Midbrain (tissue), 1 donor: Measurements from ENCODE around the gene IFT27.
"Not testable (repeated sequence)": the region's sequence is repeated elsewhere in the genome, so short reads cannot be mapped to it uniquely, and the experiment has no call there.

Experiments
- DNase-seq: peaks from one replicate; lab custom pipeline; 2025; lab: John Stamatoyannopoulos, UW

IFT27 gene

DNA sequence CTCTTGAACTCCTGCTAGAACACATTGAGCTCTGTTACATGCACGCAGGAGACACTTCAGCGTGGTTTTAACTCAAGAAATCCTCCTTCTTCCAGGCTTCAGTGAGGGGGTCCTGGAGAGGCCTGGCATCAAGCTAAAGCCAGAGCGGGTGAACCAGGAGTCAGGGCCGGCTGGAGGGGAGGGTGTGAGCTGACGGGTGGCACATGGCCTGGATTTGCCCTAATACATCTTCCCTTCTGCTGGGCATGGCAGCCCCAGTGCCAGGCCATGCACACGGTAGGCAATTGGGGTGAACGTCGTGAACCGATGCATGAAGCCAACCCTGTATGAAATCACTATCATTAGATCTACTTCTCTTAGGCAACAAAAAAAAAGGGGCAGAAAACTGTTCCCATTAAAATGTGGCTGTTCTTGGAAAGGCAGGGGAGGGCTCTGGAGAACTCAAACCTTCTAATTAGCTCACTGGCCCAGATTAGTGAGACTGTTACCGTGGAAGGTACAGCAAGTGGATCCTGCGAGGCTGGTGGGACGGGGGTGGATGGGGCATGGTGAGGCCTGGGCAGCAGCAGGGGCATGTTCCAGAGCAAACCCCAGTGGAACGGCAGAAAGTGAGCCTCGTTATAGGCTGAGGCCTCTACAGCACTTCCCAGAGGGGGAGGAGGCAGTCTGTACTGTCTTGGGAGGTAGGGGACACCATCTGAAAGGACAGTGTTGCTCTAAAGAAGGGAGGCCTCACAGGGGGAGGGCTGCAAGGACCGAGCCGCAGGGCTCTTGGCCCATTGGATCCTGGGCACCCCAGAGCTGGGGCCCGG lies 10.6 kb downstream of the IFT27 start:
- DNase-seq: no peak

DNA sequence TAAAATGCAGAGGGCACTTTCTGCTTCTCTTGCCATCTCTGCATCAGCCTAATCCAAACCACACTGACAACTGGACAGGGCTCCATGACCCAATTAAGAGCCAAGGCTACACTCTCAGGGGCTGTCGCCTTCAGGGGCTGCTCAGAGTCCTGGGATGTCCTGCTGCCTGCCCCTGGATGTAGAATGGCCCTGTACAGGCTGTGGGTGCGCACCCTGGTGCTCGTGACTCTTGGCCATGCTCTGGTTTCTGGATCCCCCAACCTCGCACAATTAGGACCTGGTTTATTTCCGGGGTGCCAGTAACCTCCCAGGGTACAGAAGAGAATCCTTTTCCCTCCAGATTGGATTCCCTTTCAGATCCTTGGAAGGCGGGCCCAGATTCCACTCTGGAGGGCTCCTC lies 11.3 kb downstream of the IFT27 start:
- no peak for DNase-seq

DNA sequence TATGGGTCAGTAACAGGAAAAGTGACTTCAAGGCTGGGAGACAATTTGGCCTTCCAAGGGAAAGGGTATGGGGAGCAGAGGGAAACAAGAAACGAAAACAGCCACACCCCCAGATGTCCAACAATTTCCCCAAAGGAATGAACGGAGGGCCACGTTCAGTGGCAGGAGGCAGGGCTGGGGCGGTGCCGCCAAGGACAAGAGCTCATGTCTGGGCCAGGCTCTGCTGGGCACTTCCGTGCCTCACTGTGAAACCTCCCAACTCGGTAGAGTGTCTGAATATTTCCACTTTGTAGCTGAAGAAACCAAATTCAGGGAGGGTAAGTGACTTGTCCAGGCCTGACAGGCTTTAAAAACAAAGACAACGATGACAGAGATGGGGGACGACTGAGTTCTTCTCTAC lies 11.9 kb downstream of the IFT27 start:
- no peak for DNase-seq

DNA sequence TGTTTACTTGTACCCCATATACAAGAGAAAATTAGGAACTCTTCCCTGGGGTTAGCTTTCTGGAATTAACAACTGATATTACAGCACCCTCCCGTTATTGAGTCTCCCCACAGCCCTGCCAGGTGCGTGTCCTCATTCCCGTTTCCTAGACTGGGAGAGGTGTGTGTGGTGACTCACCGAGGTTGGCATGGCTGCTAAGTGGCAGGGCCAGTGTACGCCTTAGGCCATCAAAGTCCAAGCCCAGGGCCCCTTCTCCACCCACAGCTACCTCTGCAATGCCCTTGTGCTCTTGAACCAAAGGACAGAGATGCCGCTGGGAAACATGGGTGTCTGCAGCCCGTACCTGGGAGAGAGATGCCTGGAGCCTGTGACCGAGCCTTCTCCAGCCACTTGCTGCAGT lies 12.3 kb downstream of the IFT27 start:
- no peak for DNase-seq

DNA sequence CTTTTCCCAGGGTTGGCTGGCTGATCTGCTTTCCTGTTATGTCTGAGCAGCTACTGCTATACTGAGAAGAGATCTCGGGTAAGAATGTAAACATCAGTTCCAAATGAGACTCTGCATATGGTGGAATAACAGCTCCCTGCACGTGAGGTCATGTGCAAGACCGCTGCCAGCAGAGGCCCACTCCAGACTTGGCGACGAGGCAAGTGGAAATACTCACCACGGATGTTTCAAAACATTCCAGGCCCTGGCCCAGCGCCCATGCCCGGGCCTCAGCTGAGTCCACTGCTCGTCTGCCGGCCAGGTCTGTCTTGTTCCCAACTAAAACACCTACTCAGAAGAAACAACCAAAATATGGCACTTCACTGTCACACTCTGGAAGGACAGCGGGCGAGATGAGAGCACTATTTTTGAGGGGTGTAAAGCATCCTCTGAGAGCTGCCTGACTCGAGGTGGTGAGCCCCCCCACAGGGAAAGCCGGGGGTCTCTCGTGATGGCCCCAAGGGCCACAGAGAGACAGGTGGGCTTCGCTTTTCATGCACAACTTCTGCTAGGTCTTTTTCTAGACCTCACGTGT lies 13.1 kb downstream of the IFT27 start:
- no peak for DNase-seq

DNA sequence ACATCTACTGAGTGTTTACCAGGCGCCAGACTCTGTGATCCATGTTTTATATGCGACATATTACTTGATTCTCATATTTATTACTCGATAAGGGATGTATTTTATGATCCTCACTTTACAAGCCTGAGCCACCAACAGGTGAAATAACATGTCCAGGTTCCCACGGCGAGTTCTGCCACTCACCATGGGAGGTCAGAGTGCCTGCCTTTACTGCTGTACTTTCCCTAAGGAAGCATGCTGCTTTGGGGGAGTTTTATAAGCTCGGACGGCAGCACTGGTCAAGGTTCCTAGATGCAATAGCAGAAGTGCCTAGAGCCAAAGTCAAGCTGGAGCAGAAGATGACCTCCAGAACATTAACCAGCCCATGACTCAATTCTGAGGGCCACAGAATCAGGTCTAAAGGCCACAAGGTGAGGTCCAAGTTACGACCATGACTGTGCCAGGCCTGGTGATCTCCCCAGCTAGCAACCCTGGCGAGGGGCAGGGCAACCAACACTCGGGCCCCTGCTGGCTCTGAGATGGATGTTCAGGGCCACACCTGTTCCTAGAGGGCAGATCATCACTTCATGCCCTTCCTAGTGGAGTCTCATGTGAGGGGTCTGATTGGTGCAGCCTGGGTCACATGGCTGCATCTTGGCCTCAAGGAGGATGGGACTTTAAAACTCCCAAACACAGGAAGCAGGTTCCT lies 14.2 kb downstream of the IFT27 start:
- DNase-seq: no peak

DNA sequence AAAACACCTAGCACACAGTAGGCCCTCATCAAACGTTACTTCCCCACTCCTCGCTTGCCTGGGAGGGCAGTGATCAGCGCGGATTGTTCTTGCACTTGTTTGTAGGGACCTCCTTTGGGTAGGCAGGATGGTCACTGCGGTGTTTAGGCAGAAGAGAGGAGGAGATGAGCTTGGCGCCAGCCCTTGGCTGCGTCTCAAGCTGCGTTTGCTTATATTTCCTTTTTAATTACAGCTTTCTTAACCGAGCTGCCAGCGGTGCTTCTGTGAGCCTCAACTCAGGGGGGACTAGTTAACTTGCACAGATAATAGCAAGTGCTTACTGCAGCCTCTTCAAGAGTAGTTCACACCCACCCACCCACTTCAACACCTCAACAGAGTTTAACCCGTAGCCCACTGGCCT lies 15.1 kb downstream of the IFT27 start:
- no peak for DNase-seq

DNA sequence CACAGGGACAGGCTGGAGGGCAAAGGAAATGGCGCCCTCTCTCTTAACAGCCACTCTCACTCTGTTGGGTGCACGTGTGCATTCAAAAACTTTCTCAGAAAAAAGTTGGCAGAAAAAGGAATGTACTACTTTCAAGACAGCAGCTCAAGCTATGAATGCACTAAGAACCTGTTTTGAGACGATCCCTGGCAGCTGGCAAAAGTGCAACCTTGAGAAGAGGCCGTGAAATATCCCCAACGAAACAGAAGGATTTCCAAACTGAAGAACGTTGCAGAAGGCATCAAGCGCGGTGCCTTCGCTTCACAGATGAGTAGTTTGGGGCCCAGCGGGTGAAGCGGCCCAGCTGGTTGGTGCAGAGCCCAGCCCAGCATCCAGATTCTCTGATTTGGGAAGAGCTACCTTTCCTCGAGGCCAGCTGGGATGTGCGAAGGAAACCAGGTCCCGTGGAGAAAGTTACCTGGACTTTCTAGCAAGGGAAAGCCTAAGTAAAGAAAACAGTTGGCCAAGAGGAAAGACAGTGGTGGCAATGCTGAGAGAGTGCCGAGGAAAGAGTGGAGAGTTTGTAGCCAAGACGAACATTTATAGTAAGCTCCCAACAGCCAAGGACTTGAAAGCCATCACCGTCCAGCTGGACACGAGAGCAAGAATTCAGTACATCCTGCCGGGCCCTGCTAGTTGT lies 16.3 kb downstream of the IFT27 start:
- DNase-seq: no peak

DNA sequence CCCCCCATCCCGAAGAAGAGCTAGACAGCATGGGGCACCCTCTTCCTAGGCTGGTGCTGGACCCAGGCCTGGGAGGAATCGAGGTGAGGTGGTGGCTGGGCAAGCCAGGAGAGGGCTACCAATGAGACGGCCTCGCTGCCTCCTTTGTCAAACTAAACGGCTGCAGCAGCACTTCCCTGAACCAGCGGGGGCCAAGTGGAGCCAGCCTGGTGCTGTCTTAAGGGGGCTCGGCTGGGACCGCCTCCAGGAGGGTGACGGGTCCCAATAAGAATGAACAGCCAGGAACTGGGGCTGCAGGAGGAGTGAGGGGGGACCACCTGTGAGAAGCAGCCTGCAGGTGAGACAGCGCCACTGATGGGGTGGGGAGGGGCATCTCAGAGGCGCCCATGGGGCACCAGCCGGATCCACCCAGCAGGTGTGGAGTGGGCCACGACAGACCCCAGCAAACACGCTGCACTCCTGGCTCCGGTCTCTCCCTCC lies 17.1 kb downstream of the IFT27 start:
- no peak for DNase-seq

DNA sequence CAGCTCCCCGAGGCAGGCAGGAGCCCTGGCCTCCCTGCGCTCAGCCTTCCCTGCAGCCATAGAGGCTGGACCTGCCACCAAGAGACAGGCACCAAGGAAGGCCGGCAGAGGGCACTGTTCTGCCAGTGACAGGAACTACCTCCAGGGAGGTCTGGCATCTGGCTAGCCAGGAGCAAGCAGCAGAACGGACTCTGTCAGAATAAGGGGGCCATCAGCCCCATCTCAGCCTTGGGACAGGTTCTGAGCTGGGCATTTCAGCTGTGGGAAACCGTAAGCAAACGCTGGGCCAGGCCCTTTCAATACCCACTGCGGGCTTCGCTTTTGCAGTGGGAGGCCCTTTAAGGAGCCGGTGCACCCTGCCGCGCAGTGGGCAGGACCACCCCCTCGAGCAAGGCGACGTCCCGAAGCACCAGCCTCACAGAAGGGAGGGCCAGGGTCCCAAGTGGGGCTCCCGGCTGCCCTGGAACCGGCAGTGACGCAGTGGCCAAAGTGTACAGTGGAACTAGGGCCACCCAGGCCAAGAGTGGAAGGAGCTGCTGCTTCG lies 18.2 kb downstream of the IFT27 start:
- DNase-seq: peak; percentile 63

DNA sequence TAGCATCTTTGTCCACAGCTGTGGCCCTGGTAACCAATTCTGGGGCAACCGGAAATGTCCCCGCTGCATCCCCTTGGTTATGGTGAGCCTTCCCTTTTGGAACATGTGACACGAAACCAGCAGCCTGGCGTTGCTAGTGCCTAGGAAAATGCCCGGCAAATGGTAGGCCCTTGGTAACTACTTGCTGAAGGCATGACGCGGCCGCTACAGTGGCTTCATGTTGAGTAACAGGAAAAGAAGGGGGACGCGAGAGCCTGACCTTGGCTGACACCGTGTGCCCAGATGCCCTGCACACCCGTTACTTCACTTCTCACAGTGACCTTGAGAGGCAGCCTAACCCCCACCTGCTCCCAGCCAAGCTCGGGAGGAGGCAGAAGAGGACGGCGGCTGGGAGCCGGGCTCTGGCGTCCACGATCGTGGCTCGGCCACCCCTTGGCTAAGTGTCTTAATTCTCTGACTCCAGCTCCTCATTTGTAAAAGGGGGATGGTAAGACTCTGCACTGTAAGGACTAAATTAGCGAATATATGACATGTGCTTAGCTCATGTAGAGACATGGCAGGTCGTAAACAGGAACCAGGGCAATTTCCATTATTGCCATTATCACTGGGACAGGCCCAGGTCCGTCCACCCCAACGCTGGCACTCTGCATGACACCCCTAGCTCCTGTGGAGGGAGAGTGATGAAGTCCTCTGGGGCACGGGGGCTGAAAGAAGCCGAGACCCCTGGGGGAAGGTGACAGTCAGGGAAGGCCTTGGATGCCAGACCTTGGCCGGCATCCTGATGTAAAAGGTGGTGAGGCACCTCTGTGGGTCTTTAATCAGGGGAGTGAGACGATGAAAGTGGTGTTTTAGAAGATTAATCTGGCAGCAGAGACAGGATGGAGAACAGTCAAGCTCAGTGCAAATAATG lies 18.9 kb downstream of the IFT27 start:
- no peak for DNase-seq

DNA sequence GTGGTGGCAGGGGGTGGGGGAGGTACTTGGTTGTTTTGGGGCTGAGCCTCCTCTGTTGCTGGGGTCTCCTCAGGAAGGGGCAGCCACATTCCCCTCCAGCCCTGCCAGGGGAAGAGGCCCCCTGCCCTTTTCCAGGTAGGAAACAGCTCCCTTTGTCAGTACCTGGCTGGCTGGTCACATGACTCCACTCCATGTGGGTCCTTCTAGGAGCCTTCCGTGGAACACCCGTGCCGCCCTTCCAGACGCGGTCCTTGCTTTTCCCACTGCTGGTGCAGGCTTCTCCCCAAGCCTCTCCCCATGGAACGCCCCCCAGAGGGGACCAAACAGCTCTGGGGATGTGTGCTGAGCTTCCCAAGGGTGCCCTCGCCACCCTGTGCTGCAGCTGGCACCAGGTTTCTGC lies 19.9 kb downstream of the IFT27 start:
- DNase-seq: no peak

DNA sequence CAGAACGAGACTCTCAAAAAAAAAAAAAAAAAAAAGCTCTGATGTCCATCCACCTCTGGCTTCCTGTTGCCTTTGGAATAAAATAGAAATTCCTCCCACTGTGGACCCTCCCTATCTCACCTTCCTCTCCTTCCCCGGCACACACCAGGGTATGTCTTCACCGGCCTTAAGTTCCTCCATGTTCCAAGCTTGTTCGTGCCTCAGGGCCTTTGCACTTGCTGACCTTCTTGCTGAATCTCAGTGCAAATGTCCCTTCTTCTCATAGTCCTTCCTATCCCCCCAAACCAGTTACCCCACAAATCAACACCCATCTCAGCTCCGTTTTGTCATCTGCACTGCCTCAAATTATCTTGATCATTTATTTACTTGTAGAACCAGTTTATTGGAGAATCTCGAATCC lies 20.6 kb downstream of the IFT27 start:
- no peak for DNase-seq

DNA sequence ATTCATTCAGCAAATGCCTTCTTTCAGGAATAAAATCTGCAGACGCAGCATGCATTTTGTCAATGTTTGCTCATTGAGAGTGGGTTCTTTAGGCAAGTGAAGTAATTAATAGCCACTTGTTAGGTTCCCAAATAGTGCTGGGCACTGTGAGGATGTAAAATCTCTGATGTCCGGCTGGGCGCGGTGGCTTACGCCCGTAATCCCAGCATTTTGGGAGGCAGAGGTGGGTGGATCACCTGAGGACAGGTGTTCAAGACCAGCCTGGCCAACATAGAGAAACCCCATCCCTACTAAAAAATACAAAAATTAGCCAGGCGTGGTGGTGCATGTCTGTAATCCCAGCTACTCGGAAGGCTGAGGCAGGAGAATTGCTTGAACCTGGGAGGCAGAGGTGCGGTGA lies 21.0 kb downstream of the IFT27 start:
- not testable (repeated sequence) for DNase-seq

DNA sequence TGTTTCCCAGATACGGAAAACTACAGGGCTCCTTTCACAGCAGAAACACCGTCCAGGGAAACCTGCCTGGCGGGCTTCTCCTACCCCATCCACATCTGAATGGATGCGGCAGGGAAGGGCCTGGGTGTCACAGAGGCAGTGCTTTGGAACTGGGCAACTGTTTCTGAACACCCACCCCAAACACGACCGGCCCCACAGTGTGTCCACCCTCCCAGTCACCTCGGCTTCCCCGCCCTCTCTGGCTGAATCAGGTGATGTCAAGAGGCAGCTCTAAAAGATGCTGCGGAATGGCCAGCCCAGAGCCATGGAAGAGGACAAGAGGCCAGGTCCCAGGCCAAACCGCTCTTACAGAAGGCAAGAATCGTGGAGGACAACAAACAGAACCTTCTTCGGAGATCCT lies 22.0 kb downstream of the IFT27 start:
- DNase-seq: no peak

DNA sequence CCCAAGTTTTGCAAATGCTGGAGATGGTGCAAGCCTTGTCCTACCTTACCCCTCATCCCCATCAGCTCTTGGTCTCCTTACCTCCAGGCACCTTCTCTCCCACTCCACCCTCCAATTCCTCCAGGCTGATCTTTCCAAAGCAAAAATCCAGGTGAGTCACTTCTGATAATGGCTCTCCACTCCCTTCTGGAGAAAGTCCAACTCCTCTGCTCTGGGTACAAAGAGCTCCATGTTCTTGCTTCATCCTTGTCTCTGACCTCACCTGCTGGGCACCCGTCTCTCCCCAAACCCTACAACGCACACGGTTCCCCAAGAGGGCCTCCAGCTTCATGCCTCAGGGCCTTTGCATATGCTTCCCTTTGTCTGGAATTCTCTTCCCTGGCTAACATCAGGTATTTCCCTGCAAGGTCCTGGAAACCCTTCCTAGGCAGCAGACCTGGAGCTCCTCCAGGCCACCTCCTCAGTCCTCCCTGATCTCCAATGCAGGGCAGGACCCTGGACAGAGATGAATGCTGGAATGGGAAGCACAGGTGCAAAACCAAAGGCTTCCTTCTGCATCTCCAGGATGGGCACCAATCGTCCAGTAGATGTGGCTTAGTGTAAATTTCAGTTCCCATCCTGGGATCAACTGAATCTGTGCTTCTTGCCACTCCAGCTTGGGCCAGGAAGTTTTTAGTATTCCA lies 22.7 kb downstream of the IFT27 start:
- no peak for DNase-seq

DNA sequence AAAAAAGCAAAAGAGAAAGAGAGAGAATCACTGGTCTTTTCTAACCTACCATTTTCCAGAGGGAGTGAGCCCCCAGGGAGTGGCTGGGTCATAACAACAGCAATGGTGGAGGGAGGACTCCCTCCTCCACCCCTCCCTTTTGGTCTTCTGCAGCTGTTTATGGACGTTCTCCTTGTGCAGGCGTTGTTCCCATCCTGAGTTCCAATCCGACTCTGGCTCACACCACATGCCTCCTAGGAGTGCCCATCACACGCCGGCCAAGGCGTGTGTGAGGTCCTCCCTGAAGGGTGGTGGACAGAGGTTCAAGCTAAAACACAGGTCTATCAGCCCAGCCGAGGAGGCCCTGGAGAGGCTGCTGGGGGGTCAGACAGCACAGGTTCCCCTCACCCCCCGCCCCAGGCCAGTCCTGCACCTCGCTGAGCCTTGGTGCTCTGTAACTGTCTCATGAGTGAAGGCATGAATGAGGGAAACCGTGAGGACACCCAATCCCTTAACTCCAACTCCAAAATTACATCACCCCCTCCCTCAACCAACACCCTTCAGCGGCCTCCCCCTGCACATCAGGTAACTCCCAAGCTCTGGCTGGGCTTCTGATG lies 29.4 kb downstream of the IFT27 start:
- no peak for DNase-seq

DNA sequence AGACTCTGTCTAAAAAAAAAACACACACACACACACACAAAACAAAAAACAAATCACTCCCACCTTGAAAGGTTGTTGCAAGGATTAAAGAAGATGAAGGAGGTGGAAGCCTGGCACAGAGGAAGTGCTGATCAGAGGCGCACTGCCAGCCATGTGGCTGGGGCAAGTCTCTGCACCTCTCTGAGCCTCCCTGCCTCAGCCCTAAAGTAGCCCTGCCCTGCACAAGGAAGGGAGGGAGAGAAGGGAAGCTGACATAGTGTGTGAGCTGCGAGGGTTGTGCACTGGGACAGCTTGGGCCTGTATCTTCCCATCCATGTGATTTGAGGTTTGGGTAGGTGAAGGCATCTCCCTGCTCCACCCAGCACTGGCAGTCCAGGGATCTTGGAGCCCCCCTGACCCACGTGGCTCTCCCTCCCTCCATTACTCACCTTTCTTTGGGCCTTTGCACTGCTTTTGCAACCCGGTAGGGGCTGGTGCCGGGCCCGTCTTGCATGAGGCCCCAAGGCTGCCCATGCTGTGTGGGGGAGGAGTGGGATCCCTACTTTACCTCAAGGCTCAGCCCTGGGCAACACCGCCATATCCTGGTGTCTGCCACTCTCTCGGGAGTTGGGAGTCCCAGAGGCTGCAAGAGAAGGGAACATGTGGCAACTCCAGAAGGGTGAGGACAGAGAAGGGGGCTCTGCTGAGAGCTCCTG lies 30.5 kb downstream of the IFT27 start:
- DNase-seq: no peak

DNA sequence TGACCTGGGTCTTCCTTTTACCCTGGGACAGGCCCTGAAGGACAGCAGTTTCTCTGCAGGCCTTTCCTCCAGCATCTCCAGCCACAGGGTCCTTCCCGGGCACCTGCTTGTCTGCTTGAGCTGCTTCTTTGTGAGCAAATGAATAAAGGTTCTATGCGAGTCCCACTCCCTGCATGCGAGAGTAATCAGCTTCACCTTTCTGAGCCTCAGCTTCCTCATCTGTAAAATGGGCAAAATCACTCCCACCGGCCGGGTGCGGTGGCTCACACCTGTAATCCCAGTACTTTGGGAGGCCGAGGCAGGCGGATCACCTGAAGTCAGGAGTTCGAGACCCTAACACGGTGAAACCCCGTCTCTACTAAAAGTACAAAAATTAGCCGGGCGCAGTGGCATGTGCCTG lies 31.1 kb downstream of the IFT27 start:
- DNase-seq: no peak

DNA sequence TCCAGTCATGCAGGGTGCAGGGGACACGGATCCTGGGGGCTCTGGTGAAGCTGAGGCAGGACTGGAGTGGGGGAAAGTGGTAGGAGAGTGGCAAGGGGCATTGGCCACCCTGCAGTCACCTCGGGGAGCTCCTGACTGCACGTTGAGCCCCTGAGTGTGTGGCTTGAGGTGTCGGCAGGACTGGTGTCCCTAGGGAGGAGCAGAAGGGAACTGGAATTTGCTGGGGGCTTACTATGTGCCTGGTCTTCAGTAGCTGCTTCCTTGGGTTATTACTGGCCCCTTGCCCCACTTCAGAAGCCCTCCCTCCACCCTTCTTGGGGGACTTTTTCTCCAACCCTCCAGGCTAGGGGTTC lies 31.5 kb downstream of the IFT27 start:
- DNase-seq: no peak
